ENCODE data around the gene CPEB1.

CPEB1 gene

DNA sequence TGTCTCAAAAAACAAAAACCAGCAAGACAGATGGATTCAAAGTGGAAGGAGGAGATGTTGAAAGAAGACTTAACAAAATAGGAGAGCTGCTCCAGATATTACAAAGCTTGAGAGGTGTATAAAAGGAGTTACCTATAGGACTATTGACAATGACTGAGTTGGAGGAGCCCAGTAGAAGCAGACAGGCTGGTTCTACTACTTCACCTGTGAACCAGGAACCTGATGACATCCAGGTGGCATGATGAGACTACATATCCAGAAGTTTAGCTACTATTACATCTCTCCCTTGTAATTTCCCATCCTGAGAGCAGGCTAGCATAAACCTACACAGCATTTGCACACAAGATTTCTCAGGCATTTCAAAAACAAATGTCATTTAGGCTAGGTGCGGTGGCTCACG is 49.3 kb downstream of the CPEB1 start:
- peak; percentile 66 for DNase-seq (ENCODE audit: low read depth)
- TF ChIP-seq, protein P1, sequence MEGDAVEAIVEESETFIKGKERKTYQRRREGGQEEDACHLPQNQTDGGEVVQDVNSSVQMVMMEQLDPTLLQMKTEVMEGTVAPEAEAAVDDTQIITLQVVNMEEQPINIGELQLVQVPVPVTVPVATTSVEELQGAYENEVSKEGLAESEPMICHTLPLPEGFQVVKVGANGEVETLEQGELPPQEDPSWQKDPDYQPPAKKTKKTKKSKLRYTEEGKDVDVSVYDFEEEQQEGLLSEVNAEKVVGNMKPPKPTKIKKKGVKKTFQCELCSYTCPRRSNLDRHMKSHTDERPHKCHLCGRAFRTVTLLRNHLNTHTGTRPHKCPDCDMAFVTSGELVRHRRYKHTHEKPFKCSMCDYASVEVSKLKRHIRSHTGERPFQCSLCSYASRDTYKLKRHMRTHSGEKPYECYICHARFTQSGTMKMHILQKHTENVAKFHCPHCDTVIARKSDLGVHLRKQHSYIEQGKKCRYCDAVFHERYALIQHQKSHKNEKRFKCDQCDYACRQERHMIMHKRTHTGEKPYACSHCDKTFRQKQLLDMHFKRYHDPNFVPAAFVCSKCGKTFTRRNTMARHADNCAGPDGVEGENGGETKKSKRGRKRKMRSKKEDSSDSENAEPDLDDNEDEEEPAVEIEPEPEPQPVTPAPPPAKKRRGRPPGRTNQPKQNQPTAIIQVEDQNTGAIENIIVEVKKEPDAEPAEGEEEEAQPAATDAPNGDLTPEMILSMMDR (IDR thresholded peaks at IDR 0.05; ENCODE audit: insufficient read depth, low read depth, low read length, missing control alignments), result no peak
- no peak overlapping the region for H3K4me3 ChIP-seq (ENCODE audit: low read length)

DNA sequence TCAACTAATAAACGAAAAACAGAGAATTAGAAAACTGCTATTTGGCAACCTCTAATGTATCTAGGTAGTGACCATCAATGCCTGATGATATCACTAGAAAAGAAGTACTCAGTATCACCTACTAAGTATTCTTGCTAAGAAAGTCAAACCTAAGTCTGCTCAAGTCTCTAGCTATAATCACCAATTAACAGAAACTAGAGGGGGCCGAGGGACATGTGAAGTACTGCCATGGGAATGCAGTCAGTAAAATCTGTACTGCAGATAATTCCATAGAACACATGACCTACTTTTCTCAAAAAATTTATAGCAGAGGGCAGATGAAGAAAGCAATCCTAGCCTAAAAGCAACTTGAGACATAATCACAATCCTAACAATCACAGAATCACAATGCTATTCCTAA is 51.4 kb downstream of the CPEB1 start:
- no peak for DNase-seq (ENCODE audit: low read depth)
- TF ChIP-seq, protein P1 (IDR thresholded peaks at IDR 0.05; ENCODE audit: insufficient read depth, low read depth, low read length, missing control alignments), result no peak
- no peak overlapping the region for H3K4me3 ChIP-seq (ENCODE audit: low read length)

DNA sequence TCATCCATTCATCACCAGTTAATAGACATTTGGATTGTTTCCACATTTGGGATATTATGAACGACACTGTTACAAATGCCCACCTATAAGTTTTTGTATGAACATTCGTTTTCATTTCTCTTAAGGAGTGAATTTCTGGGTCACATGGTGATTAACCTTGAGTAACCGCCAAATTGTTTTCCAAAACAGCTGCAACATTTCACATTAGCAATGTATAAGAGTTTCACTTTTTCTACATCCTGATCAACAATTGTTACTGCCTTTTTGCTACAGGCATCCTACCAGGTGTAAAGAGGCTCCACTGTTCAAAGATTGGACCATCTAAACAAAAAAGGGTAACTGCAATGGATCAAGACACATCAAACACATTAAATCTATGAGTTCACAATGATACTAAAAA is 52.0 kb downstream of the CPEB1 start:
- DNase-seq (ENCODE audit: low read depth), result no peak
- TF ChIP-seq, protein P1 (IDR thresholded peaks at IDR 0.05; ENCODE audit: insufficient read depth, low read depth, low read length, missing control alignments), result no peak
- no peak overlapping the region for H3K4me3 ChIP-seq (ENCODE audit: low read length)

DNA sequence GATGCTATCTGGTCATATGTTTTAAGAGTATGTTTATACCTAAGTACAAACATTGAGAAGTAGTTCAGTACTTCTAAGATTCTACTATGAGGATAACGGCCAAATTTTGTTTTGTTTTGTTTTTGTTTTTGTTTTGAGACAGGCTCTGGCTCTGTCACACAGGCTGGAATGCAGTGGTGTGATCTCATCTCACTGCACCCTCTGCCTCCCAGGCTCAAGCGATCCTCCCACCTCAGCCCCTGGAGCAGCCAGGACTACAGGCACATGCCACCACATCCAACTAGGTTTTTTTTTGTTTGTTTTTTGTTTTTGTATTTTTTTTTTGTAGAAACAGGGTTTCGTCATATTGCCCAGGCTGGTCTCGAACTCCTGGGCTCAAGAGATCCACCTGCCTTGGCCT is 59.4 kb downstream of the CPEB1 start:
- no peak for DNase-seq (ENCODE audit: low read depth)
- TF ChIP-seq, protein P1 (IDR thresholded peaks at IDR 0.05; ENCODE audit: insufficient read depth, low read depth, low read length, missing control alignments), result no peak
- no peak overlapping the region for H3K4me3 ChIP-seq (ENCODE audit: low read length)

DNA sequence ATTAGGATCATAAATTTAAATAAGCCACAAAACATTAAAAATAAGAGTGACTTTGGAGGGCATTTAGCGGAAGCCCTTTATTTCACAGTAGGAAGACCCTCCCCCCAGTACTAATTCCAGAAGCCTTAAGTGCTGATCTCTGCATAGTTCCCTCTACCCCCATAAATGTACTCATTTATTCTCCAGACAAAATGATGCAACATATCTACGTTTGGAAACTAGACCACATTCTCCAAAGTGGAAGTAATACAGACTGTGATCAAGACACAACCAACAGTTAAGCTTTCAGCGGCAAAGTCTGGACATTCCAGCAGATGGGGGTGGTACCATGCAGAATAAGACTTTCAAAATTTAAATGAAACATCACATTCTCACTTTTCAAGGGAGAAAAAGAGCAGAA is 62.1 kb downstream of the CPEB1 start:
- no peak for DNase-seq (ENCODE audit: low read depth)
- H3K4me3 ChIP-seq (ENCODE audit: low read length), result no peak overlapping the region
- TF ChIP-seq, protein P1 (IDR thresholded peaks at IDR 0.05; ENCODE audit: insufficient read depth, low read depth, low read length, missing control alignments), result no peak

DNA sequence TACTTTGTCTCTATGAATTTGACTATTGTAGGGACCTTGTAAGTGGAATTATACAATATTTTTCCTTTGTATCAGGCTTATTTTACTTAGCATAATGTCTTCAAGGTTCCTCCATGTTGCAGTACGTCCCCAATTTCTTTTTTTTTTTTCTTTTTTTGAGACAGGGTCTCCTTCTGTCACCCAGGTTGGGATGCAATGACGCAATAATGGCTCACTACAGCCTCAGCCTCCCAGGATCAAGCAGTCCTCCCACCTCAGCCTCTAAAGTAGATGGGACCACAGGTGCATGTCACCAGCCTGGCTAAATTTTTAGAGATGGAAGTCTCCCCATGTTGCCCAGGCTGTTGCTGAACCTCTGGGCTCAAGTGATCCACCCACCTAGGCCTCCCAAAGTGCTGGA is 66.5 kb downstream of the CPEB1 start:
- H3K4me3 ChIP-seq (ENCODE audit: low read length), result no peak overlapping the region
- DNase-seq (ENCODE audit: low read depth), result no peak
- TF ChIP-seq, protein P1 (IDR thresholded peaks at IDR 0.05; ENCODE audit: insufficient read depth, low read depth, low read length, missing control alignments), result no peak

DNA sequence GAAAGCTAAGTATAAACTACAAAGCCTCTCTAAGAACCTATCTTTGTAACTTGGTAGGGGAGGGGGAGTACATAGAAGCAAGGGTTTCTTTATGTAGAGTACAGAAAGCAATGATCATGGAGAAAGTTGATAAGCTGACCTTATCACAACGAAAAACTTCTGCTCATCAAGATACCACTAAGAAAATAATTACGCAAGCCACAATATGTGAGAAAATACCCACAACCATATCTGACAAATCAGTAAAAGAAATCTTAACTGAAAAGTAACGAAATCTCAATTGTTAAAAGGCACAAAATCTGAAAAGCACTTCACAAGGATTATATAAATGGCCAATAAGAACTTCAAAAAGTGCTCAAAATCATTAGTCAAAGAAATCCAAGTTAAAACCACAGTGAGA is 71.8 kb downstream of the CPEB1 start:
- TF ChIP-seq, protein P1 (IDR thresholded peaks at IDR 0.05; ENCODE audit: insufficient read depth, low read depth, low read length, missing control alignments), result no peak
- no peak overlapping the region for H3K4me3 ChIP-seq (ENCODE audit: low read length)
- no peak for DNase-seq (ENCODE audit: low read depth)

All from epithelial cell of esophagus (primary cell).